GM12865 (cell line): ENCODE data around the gene GSTO1.
A peak's percentile ranks its signal among the peaks of the same experiment; 100 is the strongest.

ENCODE experiments used
- DNase-seq: peaks from one replicate; pipeline ENCODE4 v3.0.0; 2010; ENCODE audit warnings: low read depth
- H3K4me3 ChIP-seq: 2 replicates; pipeline ENCODE4 v1.5.1; 2011; ENCODE audit warnings: mild to moderate bottlenecking, low read depth, low read length, control low read depth
- CTCF ChIP-seq: IDR thresholded peaks from 2 replicates; pipeline ENCODE4 v1.5.1; 2011; ENCODE audit warnings: low read length, control low read depth, low read depth, inconsistent platforms; ENCODE audit not compliant: insufficient read depth; ENCODE audit errors: missing control alignments

The GSTO1 gene

GRCh38 chr10:104297697-104298660 lies 43.3 kb downstream of the GSTO1 start:
- peak; percentile 35 for TF ChIP-seq CTCF
- no peak overlapping the region for H3K4me3 ChIP-seq
- no peak for DNase-seq

GRCh38 chr10:104299031-104299904 lies 44.6 kb downstream of the GSTO1 start:
- no peak for DNase-seq
- no peak for TF ChIP-seq CTCF
- no peak overlapping the region for H3K4me3 ChIP-seq

- no peak for DNase-seq
- TF ChIP-seq CTCF: no peak
- H3K4me3 ChIP-seq: no peak overlapping the region
Measured at GRCh38 chr10:104300002-104300735, 45.5 kb downstream of the GSTO1 start.

GRCh38 chr10:104300736-104301292 lies 46.1 kb downstream of the GSTO1 start:
- no peak overlapping the region for H3K4me3 ChIP-seq
- DNase-seq: no peak
- TF ChIP-seq CTCF: no peak

GRCh38 chr10:104301907-104302690 lies 47.4 kb downstream of the GSTO1 start:
- H3K4me3 ChIP-seq: no peak overlapping the region
- TF ChIP-seq CTCF: no peak

More at GRCh38 chr10:104301907-104302690, 47.4 kb downstream of the GSTO1 start:
- DNase-seq: no peak
